Measurements from ENCODE around the gene C11orf42.

GRCh38 chr11:6170226-6170625, 35.1 kb upstream of the C11orf42 start, which contains the start of gene OR52B2:
- no peak for TF ChIP-seq RAD21 (IDR thresholded peaks at IDR 0.05)
- TF ChIP-seq, protein P1, sequence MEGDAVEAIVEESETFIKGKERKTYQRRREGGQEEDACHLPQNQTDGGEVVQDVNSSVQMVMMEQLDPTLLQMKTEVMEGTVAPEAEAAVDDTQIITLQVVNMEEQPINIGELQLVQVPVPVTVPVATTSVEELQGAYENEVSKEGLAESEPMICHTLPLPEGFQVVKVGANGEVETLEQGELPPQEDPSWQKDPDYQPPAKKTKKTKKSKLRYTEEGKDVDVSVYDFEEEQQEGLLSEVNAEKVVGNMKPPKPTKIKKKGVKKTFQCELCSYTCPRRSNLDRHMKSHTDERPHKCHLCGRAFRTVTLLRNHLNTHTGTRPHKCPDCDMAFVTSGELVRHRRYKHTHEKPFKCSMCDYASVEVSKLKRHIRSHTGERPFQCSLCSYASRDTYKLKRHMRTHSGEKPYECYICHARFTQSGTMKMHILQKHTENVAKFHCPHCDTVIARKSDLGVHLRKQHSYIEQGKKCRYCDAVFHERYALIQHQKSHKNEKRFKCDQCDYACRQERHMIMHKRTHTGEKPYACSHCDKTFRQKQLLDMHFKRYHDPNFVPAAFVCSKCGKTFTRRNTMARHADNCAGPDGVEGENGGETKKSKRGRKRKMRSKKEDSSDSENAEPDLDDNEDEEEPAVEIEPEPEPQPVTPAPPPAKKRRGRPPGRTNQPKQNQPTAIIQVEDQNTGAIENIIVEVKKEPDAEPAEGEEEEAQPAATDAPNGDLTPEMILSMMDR (IDR thresholded peaks at IDR 0.05; ENCODE audit: low read depth, low read length, missing input control), result no peak
